Breast epithelium (tissue), 3 donors: ENCODE measurements around the gene BRF1.

ENCODE experiments used
- POLR2A ChIP-seq: fragments of 450-650 bp; IDR thresholded peaks from one replicate; pipeline ENCODE4 v1.6.1; 2016; ENCODE audit warnings: antibody characterized with exemption, mild to moderate bottlenecking, moderate library complexity
- TF ChIP-seq, protein P1 (sequence below), 3 donors: fragments of 450-650 bp; IDR thresholded peaks; one replicate each; pipeline ENCODE4 v1.5.1; 2016 to 2017; ENCODE audit warnings: antibody characterized with exemption in 3 of 3, mild to moderate bottlenecking in 3 of 3, moderate library complexity in 3 of 3

DNA sequence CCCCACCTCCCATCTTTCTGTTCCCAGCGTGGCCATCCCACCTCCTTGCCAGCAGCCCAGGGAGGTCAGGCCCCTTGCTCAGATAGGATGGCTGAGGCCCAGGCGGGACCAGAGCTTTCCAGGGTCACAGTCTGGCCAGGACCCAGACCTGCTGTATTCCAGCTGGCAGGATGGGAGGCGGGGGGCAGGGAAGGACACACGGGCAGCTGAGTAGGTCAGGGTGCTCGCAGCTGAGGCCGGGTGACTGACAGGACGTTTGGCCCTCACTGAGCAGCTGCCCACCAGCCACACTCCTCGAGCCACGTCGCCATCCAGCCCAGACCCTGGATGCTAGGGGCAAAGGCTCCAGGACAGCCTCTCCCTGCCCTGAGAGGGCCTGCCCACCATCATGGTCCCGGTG lies 123.7 kb downstream of the BRF1 start:
- TF ChIP-seq, protein P1, sequence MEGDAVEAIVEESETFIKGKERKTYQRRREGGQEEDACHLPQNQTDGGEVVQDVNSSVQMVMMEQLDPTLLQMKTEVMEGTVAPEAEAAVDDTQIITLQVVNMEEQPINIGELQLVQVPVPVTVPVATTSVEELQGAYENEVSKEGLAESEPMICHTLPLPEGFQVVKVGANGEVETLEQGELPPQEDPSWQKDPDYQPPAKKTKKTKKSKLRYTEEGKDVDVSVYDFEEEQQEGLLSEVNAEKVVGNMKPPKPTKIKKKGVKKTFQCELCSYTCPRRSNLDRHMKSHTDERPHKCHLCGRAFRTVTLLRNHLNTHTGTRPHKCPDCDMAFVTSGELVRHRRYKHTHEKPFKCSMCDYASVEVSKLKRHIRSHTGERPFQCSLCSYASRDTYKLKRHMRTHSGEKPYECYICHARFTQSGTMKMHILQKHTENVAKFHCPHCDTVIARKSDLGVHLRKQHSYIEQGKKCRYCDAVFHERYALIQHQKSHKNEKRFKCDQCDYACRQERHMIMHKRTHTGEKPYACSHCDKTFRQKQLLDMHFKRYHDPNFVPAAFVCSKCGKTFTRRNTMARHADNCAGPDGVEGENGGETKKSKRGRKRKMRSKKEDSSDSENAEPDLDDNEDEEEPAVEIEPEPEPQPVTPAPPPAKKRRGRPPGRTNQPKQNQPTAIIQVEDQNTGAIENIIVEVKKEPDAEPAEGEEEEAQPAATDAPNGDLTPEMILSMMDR (IDR thresholded peaks at IDR 0.05), result no peak
- no peak for TF ChIP-seq POLR2A
